ENCODE data around the gene DCST1.

Gene DCST1

DNA sequence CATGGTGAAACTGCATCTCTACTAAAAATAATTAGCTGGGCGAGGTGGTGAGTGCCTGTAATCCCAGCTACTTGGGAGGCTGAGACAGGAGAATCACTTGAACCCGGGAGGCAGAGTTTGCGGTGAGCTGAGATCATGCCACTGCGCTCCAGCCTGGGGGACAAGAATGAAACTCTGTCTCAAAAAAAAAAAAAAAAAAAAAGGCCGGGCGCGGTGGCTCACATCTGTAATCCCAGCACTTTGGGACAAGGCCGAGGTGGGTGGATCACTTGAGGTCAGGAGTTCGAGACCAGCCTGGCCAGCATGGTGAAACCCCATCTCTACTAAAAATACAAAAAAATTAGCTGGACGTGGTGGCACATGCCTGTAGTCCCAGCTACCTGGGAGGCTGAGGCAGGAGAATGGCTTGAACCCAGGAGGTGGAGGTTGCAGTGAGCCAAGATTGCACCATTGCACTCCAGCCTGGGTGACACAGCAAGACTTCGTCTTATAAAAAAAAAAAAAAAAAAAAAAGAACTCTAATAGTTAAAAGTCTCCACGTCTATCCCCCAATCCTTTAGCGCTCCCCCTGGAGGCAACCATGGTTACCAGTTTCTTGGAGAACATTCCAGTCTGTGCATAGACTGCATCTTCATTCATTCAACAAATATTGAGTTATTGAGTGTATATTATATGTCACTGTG is 38.2 kb upstream of the DCST1 start:
- CTCF ChIA-PET: interaction anchor here (0.6 to 7.8 kb wide), 12 partner anchors 12 to 559 kb away, joined by 3 to 45 read pairs (median 6); partner anchors contain the start of genes FLAD1 and PBXIP1
- TF ChIP-seq ZNF384 (IDR thresholded peaks at IDR 0.05): peak; percentile 98
- POLR2A ChIA-PET: interaction anchor here (1.3 to 3.6 kb wide), 5 partner anchors 12 to 34 kb away, joined by 4 to 34 read pairs (median 10); partner anchors contain the start of genes CKS1B, FLAD1 and PYGO2
- peak; percentile 54 for DNase-seq (ENCODE audit: extremely low spot score)

DNA sequence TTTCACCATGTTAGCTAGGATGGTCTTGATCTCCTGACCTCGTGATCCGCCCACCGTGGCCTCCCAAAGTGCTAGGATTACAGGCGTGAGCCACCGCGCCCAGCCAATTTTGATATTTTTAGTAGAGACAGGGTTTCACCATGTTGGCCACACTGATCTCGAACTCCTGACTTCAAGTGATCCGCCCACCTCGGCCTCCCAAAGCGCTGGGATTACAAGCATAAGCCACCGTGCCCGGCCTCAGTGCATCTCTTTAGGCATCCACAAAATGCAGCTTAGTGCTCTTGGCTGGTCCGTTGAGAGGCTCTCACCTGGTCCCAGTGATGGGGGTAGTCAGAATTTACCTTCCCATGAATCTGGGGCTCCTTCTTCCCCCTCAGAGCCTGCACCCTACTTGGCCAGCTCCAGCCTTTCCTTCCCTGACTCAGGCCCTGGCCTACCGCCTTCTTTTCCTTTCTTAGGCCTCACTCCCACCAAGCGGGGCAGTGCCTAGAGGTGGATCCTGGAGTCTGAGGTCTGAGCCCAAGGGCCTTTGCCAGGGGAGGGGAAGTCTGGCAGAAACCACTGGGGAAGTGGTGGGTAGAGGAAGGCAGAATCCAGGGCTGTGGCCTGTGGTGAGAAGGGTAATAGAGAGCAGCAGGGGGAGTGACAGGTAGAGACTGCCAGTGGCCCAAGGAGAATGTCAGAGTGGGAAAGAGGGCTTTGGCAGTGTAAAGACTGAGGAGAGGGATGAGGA is 36.5 kb upstream of the DCST1 start:
- TF ChIP-seq ELF4 (IDR thresholded peaks at IDR 0.05): no peak
- no peak for DNase-seq (ENCODE audit: extremely low spot score)
- CTCF ChIA-PET: interaction anchor here (0.7 to 7.8 kb wide), 8 partner anchors 14 to 64 kb away, joined by 3 to 45 read pairs (median 5); partner anchors contain the start of gene FLAD1
- POLR2A ChIA-PET: interaction anchor here (1.0 to 2.2 kb wide), 4 partner anchors 14 to 36 kb away, joined by 4 to 10 read pairs (median 6); partner anchors contain the start of genes CKS1B, FLAD1 and PYGO2

DNA sequence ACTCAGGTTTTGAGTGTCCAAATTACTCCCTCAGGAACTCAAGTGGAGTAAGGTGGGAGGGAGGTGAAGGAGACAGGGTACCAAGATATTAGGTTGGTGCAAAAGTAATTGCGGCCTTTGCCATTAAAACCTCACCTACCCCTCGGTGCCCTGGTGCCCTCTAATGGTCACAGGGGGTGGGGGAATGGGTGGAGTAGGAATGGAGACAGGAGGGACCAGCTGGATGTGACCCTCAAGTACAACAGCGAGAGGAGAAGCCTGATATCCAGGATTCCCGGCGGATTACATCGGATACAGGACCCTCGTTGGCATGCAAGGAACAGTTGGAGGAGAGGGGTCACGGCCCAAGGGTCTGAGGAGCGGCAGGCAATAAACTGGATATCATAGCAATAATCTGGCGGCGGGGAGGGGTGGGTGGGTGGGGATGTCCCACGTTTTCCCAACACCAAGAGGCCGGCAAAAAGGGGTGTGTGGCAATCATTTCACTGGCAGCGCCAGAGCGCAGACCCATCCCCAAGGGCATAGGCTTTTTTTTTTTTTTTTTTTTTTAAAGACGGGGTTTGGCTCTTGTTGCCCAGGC is 35.3 kb upstream of the DCST1 start:
- ChIA-PET POLR2A (interaction anchor here (1.0 to 3.8 kb wide), 10 partner anchors 15 to 196 kb away, joined by 3 to 43 read pairs (median 12); partner anchors contain the start of genes ADAM15, FLAD1, PMVK and PYGO2), CTCF (interaction anchor here (0.6 to 7.8 kb wide), 12 partner anchors 8 to 540 kb away, joined by 3 to 45 read pairs (median 4); partner anchors contain the start of genes CKS1B, FLAD1, PBXIP1 and PYGO2)
- DNase-seq (ENCODE audit: extremely low spot score): no peak
- TF ChIP-seq ELF4 (IDR thresholded peaks at IDR 0.05) (peak; percentile 38; the same call in 1 of the 2 replicates), FOXA1 (IDR thresholded peaks at IDR 0.05) (no peak)

DNA sequence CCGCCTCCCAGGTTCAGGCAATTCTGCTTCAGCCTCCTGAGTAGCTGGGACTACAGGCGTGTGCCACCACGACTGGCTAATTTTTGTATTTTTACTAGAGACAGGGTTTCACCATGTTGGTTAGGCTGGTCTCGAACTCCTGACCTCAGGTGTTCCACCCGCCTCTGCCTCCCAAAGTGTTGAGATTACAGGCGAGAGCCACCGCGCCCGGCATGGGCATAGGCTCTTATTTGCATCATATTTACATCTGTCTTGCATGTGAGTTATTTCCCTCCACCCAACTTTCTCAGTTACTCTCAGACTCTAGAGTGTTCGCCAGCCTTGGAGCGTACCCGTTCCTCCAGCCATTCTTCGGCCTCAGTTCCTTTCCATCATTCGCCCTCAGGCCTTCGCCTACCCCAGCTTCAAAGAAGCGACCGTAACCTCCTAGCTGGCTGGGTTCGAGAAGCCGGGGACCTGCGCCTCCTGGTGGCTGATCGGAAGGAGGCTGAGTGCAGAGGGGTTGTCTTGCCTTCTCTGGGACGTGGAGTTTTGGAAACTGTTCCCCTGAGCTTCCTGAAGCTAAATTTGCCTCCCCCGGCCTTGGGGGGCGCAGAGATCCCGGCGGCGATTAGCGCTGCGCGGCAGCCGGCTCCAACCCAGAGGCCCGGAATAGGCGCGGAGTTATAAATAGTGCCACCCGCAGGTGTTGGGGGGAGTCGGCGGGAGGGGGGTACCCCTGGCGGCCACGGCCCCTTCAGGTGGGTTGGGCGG is 34.6 kb upstream of the DCST1 start:
- CTCF ChIA-PET: interaction anchor here (0.6 to 7.8 kb wide), 20 partner anchors 9 to 540 kb away, joined by 3 to 45 read pairs (median 4); partner anchors contain the start of genes ADAM15, CKS1B, FLAD1 and PBXIP1
- POLR2A ChIA-PET: interaction anchor here (0.7 to 3.8 kb wide), 17 partner anchors 9 to 195 kb away, joined by 3 to 43 read pairs (median 5); partner anchors contain the start of genes ADAM15, EFNA3, FLAD1 and PMVK
- peak; percentile 86 for DNase-seq (ENCODE audit: extremely low spot score)
- TF ChIP-seq FOXM1 (IDR thresholded peaks at IDR 0.05; ENCODE audit: borderline replicate concordance) (peak; percentile 20; the same call in 1 of the 2 replicates), SP1 (IDR thresholded peaks at IDR 0.05) (no peak), SUZ12 (IDR thresholded peaks at IDR 0.05) (no peak), HDGF (IDR thresholded peaks at IDR 0.05; ENCODE audit: borderline replicate concordance) (no peak)

DNA sequence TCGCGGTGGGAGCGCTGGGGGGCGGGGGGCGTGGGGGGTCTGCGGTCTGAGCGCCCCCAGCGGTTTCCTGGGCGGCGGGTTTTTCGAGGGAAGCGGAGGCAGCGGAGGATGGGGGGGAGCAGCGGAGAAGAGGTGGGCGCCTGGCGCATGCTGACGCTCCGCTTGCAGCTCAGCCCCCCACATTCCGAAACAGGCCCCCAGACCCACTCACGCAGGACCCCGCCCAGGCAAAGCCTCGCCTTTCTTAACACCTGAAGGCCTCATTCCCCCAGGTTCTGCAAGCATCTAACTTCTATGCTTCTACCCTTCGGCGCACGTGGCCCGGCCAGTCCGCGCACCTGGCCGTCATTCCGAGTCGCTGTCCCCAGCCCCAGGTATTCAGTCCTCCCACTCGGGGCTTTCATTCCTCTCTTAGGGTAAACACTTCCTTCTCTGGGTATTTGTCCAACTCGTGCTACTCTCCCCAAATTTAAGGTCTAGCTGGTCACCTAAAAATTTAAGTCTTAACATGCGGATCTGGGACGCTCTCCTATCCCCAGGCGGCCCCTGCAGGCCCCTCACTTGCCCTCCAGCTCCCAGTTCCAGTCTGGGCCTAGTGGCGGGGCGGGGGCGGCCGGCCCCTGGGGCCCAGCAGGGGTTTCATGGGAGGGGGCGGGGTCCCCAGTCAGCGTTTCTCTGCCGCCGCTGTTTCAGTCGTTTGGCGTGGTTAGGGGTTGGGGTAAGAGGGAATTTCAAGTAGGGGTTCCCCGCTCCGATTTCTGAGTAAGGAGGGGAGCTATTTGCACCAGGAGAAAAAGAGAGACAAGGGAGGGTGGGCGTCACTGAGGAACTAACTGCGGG is 33.8 kb upstream of the DCST1 start:
- TF ChIP-seq NFRKB (IDR thresholded peaks at IDR 0.05): no peak
- no peak for TF ChIP-seq FOXA1 (IDR thresholded peaks at IDR 0.05)
- no peak for TF ChIP-seq SP1 (IDR thresholded peaks at IDR 0.05)
- no peak for TF ChIP-seq HDGF (IDR thresholded peaks at IDR 0.05; ENCODE audit: borderline replicate concordance)
- TF ChIP-seq FOXK2 (IDR thresholded peaks at IDR 0.05): no peak
- TF ChIP-seq BHLHE40 (IDR thresholded peaks at IDR 0.05; ENCODE audit: borderline replicate concordance): no peak
- TF ChIP-seq SUZ12 (IDR thresholded peaks at IDR 0.05): no peak
- peak; percentile 96 for TF ChIP-seq L3MBTL2 (conservative IDR thresholded peaks at IDR 0.05)
- no peak for DNase-seq (ENCODE audit: extremely low spot score)
- POLR2A ChIA-PET: interaction anchor here (0.7 to 3.8 kb wide), 22 partner anchors 8 to 194 kb away, joined by 3 to 43 read pairs (median 5); partner anchors contain the start of genes ADAM15, EFNA3, FLAD1 and PBXIP1
- CTCF ChIA-PET: interaction anchor here (0.8 to 7.8 kb wide), 19 partner anchors 9 to 63 kb away, joined by 3 to 45 read pairs (median 4); partner anchors contain the start of genes ADAM15, CKS1B, FLAD1 and PBXIP1

DNA sequence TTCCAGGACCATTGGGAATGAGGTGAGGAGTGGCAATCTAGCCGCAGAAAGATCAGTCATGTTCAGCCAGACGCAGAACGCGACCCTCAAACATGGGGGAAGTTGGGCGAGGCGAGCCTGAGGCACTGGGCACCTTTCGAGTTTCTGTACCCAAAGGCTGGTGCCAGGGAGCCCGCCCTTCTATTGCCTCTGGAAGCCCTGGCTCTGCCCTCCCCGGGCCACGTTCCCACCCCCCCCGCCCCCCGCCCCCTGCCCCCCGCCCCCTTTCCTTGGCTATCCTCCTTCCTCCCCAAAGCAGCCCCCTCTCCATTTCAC is 33.3 kb upstream of the DCST1 start:
- DNase-seq (ENCODE audit: extremely low spot score): no peak
- POLR2A ChIA-PET: interaction anchor here (0.8 to 3.8 kb wide), 16 partner anchors 8 to 81 kb away, joined by 3 to 43 read pairs (median 6); partner anchors contain the start of genes ADAM15, FLAD1, PBXIP1 and PMVK
- TF ChIP-seq ELF4 (IDR thresholded peaks at IDR 0.05): no peak
- no peak for TF ChIP-seq BHLHE40 (IDR thresholded peaks at IDR 0.05; ENCODE audit: borderline replicate concordance)
- TF ChIP-seq ARNT (IDR thresholded peaks at IDR 0.05): no peak
- TF ChIP-seq TARDBP (IDR thresholded peaks at IDR 0.05): no peak
- TF ChIP-seq, protein P1, sequence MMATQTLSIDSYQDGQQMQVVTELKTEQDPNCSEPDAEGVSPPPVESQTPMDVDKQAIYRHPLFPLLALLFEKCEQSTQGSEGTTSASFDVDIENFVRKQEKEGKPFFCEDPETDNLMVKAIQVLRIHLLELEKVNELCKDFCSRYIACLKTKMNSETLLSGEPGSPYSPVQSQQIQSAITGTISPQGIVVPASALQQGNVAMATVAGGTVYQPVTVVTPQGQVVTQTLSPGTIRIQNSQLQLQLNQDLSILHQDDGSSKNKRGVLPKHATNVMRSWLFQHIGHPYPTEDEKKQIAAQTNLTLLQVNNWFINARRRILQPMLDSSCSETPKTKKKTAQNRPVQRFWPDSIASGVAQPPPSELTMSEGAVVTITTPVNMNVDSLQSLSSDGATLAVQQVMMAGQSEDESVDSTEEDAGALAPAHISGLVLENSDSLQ (IDR thresholded peaks at IDR 0.05): no peak
- TF ChIP-seq NFRKB (IDR thresholded peaks at IDR 0.05): no peak
- TF ChIP-seq FOXK2 (IDR thresholded peaks at IDR 0.05): no peak
- no peak for TF ChIP-seq L3MBTL2 (conservative IDR thresholded peaks at IDR 0.05)
- TF ChIP-seq LEF1 (IDR thresholded peaks at IDR 0.05; ENCODE audit: borderline replicate concordance): no peak
- TF ChIP-seq CTBP1 (IDR thresholded peaks at IDR 0.05; ENCODE audit: borderline replicate concordance): no peak
- TF ChIP-seq SP1 (IDR thresholded peaks at IDR 0.05): no peak
- CTCF ChIA-PET: interaction anchor here (0.8 to 7.8 kb wide), 9 partner anchors 12 to 61 kb away, joined by 3 to 45 read pairs (median 5); partner anchors contain the start of genes ADAM15, CKS1B and FLAD1

Data from HEK293T (cell line).